H9 (cell line): ENCODE results near the gene UBAC2. TPM values are rescaled to one million over a fixed set of nuclear protein-coding genes. Genes with fewer than 3 reads are reported as not detected.

Experiments
- DNase-seq: peaks from one replicate; pipeline ENCODE4 v3.0.0-alpha.2; 2017
- H2AFZ ChIP-seq: one replicate; pipeline ENCODE4 v1.6.1; 2013; ENCODE audit warnings: mild to moderate bottlenecking, low read length, control low read depth, moderate library complexity
- H2AK5ac ChIP-seq: 2 replicates; pipeline ENCODE4 v1.6.1; 2013; ENCODE audit warnings: low read length, control low read depth, mixed read lengths; ENCODE audit not compliant: insufficient read length
- H2BK120ac ChIP-seq: one replicate; pipeline ENCODE4 v1.6.1; 2013; ENCODE audit warnings: low read depth, mild to moderate bottlenecking, low read length, control low read depth, inconsistent platforms; ENCODE audit not compliant: poor library complexity, severe bottlenecking
- H2BK12ac ChIP-seq: 2 replicates; pipeline ENCODE4 v1.6.1; 2013; ENCODE audit warnings: low read length, control low read depth, mixed read lengths, low read depth; ENCODE audit not compliant: insufficient read length
- H2BK15ac ChIP-seq: 2 replicates; pipeline ENCODE4 v1.6.1; 2013; ENCODE audit warnings: low read depth, low read length, control low read depth
- H2BK20ac ChIP-seq: one replicate; pipeline ENCODE4 v1.6.1; 2013; ENCODE audit warnings: low read depth, mild to moderate bottlenecking, low read length, control low read depth, inconsistent platforms; ENCODE audit not compliant: poor library complexity, severe bottlenecking
- H2BK5ac ChIP-seq: 2 replicates; pipeline ENCODE4 v1.6.1; 2013; ENCODE audit warnings: low read length, control low read depth, mixed read lengths; ENCODE audit not compliant: insufficient read length
- H3K14ac ChIP-seq: 2 replicates; pipeline ENCODE4 v1.6.1; 2013; ENCODE audit warnings: low read length, control low read depth; ENCODE audit not compliant: insufficient read depth
- H3K18ac ChIP-seq: 2 replicates; pipeline ENCODE4 v1.6.1; 2013; ENCODE audit warnings: low read depth, mild to moderate bottlenecking, mixed read lengths, low read length, control low read depth; ENCODE audit not compliant: insufficient read length
- H3K23ac ChIP-seq: 2 replicates; pipeline ENCODE4 v1.6.1; 2013; ENCODE audit warnings: low read length, control low read depth, mixed read lengths, low read depth; ENCODE audit not compliant: insufficient read length
- H3K23me2 ChIP-seq: 2 replicates; pipeline ENCODE4 v1.6.1; 2013; ENCODE audit warnings: low read depth, mild to moderate bottlenecking, mixed read lengths, low read length, control low read depth; ENCODE audit not compliant: insufficient read length, poor library complexity, severe bottlenecking
- H3K27ac ChIP-seq: 2 replicates; pipeline ENCODE4 v1.5.1; 2013; ENCODE audit warnings: low read length, control low read depth, mixed read lengths, low read depth; ENCODE audit not compliant: insufficient read length
- H3K27me3 ChIP-seq: 2 replicates; pipeline ENCODE4 v1.6.1; 2013; ENCODE audit warnings: low read length, control low read depth, inconsistent platforms; ENCODE audit not compliant: insufficient read depth
- H3K4ac ChIP-seq: 2 replicates; pipeline ENCODE4 v1.6.1; 2013; ENCODE audit warnings: low read depth, mild to moderate bottlenecking, control low read depth, inconsistent platforms, low read length, moderate library complexity
- H3K4me1 ChIP-seq: 2 replicates; pipeline ENCODE4 v1.6.1; 2013; ENCODE audit warnings: low read length, control low read depth, inconsistent platforms; ENCODE audit not compliant: insufficient read depth
- H3K4me2 ChIP-seq: 2 replicates; pipeline ENCODE4 v1.6.1; 2013; ENCODE audit warnings: low read length, control low read depth, mixed read lengths; ENCODE audit not compliant: insufficient read length, insufficient read depth
- H3K56ac ChIP-seq: 2 replicates; pipeline ENCODE4 v1.6.1; 2013; ENCODE audit warnings: low read depth, mild to moderate bottlenecking, mixed read lengths, low read length, control low read depth; ENCODE audit not compliant: insufficient read length
- H3K79me1 ChIP-seq: 2 replicates; pipeline ENCODE4 v1.6.1; 2013; ENCODE audit warnings: low read depth, mild to moderate bottlenecking, moderate library complexity, low read length, control low read depth, inconsistent platforms; ENCODE audit not compliant: insufficient read depth, poor library complexity, severe bottlenecking
- H3K79me2 ChIP-seq: 2 replicates; pipeline ENCODE4 v1.6.1; 2013; ENCODE audit warnings: low read length, control low read depth, inconsistent platforms; ENCODE audit not compliant: insufficient read depth
- H3K9ac ChIP-seq: 2 replicates; pipeline ENCODE4 v1.6.1; 2013; ENCODE audit warnings: low read length, control low read depth, mixed read lengths; ENCODE audit not compliant: insufficient read length; ENCODE audit errors: extremely low read depth
- H3K9me3 ChIP-seq: one replicate; pipeline ENCODE4 v1.6.1; 2013; ENCODE audit warnings: low read depth, low read length, inconsistent platforms; ENCODE audit not compliant: control insufficient read depth
- H3T11ph ChIP-seq: one replicate; pipeline ENCODE4 v1.6.1; 2013; ENCODE audit warnings: mild to moderate bottlenecking, low read length, control low read depth, inconsistent platforms
- H4K20me1 ChIP-seq: one replicate; pipeline ENCODE4 v1.6.1; 2013; ENCODE audit not compliant: control insufficient read depth, insufficient read length, insufficient read depth
- H4K5ac ChIP-seq: 2 replicates; pipeline ENCODE4 v1.6.1; 2013; ENCODE audit warnings: low read depth, mild to moderate bottlenecking, mixed read lengths, low read length, control low read depth; ENCODE audit not compliant: insufficient read length
- H4K8ac ChIP-seq: replicated peaks from 2 replicates; pipeline ENCODE4 v1.6.1; 2013; ENCODE audit warnings: low read length, control low read depth, mixed read lengths, low read depth; ENCODE audit not compliant: insufficient read length
- H4K91ac ChIP-seq: 2 replicates; pipeline ENCODE4 v1.6.1; 2013; ENCODE audit warnings: low read depth, mild to moderate bottlenecking, moderate library complexity, mixed read lengths, low read length, control low read depth; ENCODE audit not compliant: insufficient read length
- H3K27ac Mint-ChIP-seq, 3 experiments: 2 replicates in 2 of 3; 3 replicates in 1 of 3; pipeline ENCODE4 v1.8.0; 2020 to 2021; ENCODE audit warnings: mixed read lengths in 3 of 3, mild to moderate bottlenecking in 1 of 3, moderate library complexity in 1 of 3
- H3K27me3 Mint-ChIP-seq: 2 replicates; pipeline ENCODE4 v1.8.0; 2021; ENCODE audit warnings: low read depth, mild to moderate bottlenecking, moderate library complexity, mixed read lengths
- H3K36me3 Mint-ChIP-seq, 3 experiments: 2 replicates in 2 of 3; 3 replicates in 1 of 3; pipeline ENCODE4 v1.8.0; 2020 to 2021; ENCODE audit warnings: low read depth in 3 of 3, mixed read lengths in 3 of 3; ENCODE audit not compliant: insufficient read depth in 1 of 3
- H3K4me1 Mint-ChIP-seq, 2 experiments: 2 replicates each; pipeline ENCODE4 v1.8.0; 2020; ENCODE audit warnings: mixed read lengths in 2 of 2
- H3K4me3 Mint-ChIP-seq, 2 experiments: 2 replicates in 1 of 2; 3 replicates in 1 of 2; pipeline ENCODE4 v1.8.0; 2020 to 2021; ENCODE audit warnings: mild to moderate bottlenecking in 2 of 2, mixed read lengths in 2 of 2, moderate library complexity in 1 of 2
- H3K9me3 Mint-ChIP-seq, 2 experiments: 2 replicates in 1 of 2; 3 replicates in 1 of 2; pipeline ENCODE4 v1.8.0; 2020; ENCODE audit warnings: mild to moderate bottlenecking in 2 of 2, mixed read lengths in 2 of 2, moderate library complexity in 1 of 2
- CTCF ChIP-seq: fragments of 200-600 bp; sonication (generic); conservative IDR thresholded peaks from 3 replicates; pipeline ENCODE4 v1.8.0; 2021; ENCODE audit warnings: antibody characterized with exemption, mild to moderate bottlenecking
- WGBS: extraction: QIAGEN DNeasy Blood & Tissue Kit; methylation state at CpG from one replicate; pipeline ENCODE4 v1.1.7; 2013; ENCODE audit warnings: missing lambda C conversion rate, low lambda C conversion rate, mixed read lengths; ENCODE audit not compliant: insufficient read length; ENCODE audit errors: extremely low coverage; 5-methylcytosine and 5-hydroxymethylcytosine counted together
- total RNA-seq: library from RNA; stranded (reverse); gene quantifications from 2 replicates; pipeline ENCODE4 v1.2.1, GENCODE V29; 2021

Gene UBAC2
- total RNA-seq, 1 experiment from 2014 or later, result 52.3 TPM

- Histone ChIP-seq H3K9me3 (no peaks in the 10 kb centered on the region), H3K23ac (no peak overlapping the region), H4K91ac (no peak overlapping the region), H4K20me1 (no peaks in the 10 kb centered on the region), H2BK15ac (no peak overlapping the region), H3K27ac (no peak overlapping the region), H2AFZ (no peak overlapping the region), H2AK5ac (no peak overlapping the region), H3K9ac (no peak overlapping the region), H3K56ac (no peak overlapping the region), H3K79me1 (no peaks in the 10 kb centered on the region), H3K18ac (no peak overlapping the region), H3K79me2 (no peaks in the 10 kb centered on the region), H4K5ac (no peak overlapping the region), H3K4me2 (no peak overlapping the region), H3K27me3 (no peaks in the 10 kb centered on the region), H3K4ac (no peak overlapping the region), H2BK120ac (no peak overlapping the region), H3K23me2 (no peaks in the 10 kb centered on the region), H4K8ac (no peak overlapping the region), H3T11ph (no peak overlapping the region), H2BK20ac (no peak overlapping the region), H3K4me1 (no peaks in the 10 kb centered on the region; the same call in 1 of the 2 replicates), H2BK5ac (no peak overlapping the region), H2BK12ac (no peak overlapping the region), H3K14ac (no peak overlapping the region)
- H3K9me3 Mint-ChIP-seq, result no peaks in the 10 kb centered on the region
- WGBS, result no CpG with 5 or more reads among the region's 7 CpGs
- DNase-seq, result no peak
- no peak overlapping the region for H3K27ac Mint-ChIP-seq
- H3K4me1 Mint-ChIP-seq, result peaks cover 15 to 21% of the 10 kb centered on the region in 2 experiments
- H3K4me3 Mint-ChIP-seq, result no peak overlapping the region
- no peaks in the 10 kb centered on the region for H3K27me3 Mint-ChIP-seq
- peaks cover 10 to 12% (median 10%) of the 10 kb centered on the region in 3 experiments; a peak in 6 of 7 replicates for H3K36me3 Mint-ChIP-seq
- TF ChIP-seq CTCF, result no peak
Observed at GRCh38 chr13:99363391-99363790, 162.7 kb downstream of the UBAC2 start.
